Kidney (tissue), 14 donors: ENCODE results near the gene ZNF22. TPM values are rescaled to one million over a fixed set of nuclear protein-coding genes. Genes with fewer than 3 reads are reported as not detected.

Experiments
- DNase-seq, 5 donors: peaks; one replicate each; pipeline ENCODE4 v3.0.0-alpha.2; 2013 to 2020
- FAIRE-seq: peaks from 2 replicates; lab custom pipeline; 2012; peaks lifted over from hg19 to GRCh38; lab: Jason Lieb, UNC
- H3K27ac ChIP-seq, 2 donors: one replicate each; pipeline ENCODE4 v1.7.0; 2013; ENCODE audit warnings: low read depth in 2 of 2, low read length in 2 of 2, inconsistent platforms in 1 of 2
- H3K27me3 ChIP-seq: one replicate; pipeline ENCODE4 v1.7.1; 2013; ENCODE audit warnings: low read length, inconsistent platforms; ENCODE audit not compliant: control insufficient read depth, insufficient read depth
- H3K36me3 ChIP-seq, 3 donors: one replicate each; pipeline versions ENCODE4 v1.7.0 to v1.7.1; 2013; ENCODE audit warnings: low read length in 3 of 3, control low read depth in 1 of 3, inconsistent platforms in 1 of 3; ENCODE audit not compliant: insufficient read depth in 3 of 3, control insufficient read depth in 2 of 3
- H3K4me1 ChIP-seq, 3 donors: one replicate each; pipeline versions ENCODE4 v1.7.0 to v1.7.1; 2013; ENCODE audit warnings: low read length in 3 of 3, inconsistent platforms in 1 of 3, low read depth in 1 of 3; ENCODE audit not compliant: control insufficient read depth in 2 of 3, insufficient read depth in 2 of 3
- H3K4me3 ChIP-seq, 3 donors: one replicate each; pipeline versions ENCODE4 v1.7.0 to v1.8.1; 2013; ENCODE audit warnings: low read length in 3 of 3, control low read depth in 1 of 3, inconsistent platforms in 1 of 3
- H3K9ac ChIP-seq, 3 donors: one replicate each; pipeline versions ENCODE4 v1.7.0 to v1.7.1; 2013; ENCODE audit warnings: low read length in 3 of 3, control low read depth in 1 of 3, inconsistent platforms in 1 of 3
- H3K9me3 ChIP-seq, 3 donors: one replicate each; pipeline versions ENCODE4 v1.7.0 to v1.7.1; 2013; ENCODE audit warnings: low read length in 3 of 3, control low read depth in 1 of 3, inconsistent platforms in 1 of 3; ENCODE audit not compliant: control insufficient read depth in 2 of 3, insufficient read depth in 1 of 3
- intact Hi-C: fragments of 100-400 bp; cut with DNase I; formaldehyde crosslinking; loops from one replicate; pipeline ENCODE4 v1.11.1; 2022
- polyA plus RNA-seq: library from polyadenylated mRNA; stranded (reverse); fragments of 350-450 nt; fragmentation: Illumina TruSeq; extraction: RNeasy Lipid Tissue Mini Kit (QIAGEN cat#74804); gene quantifications from one replicate; pipeline ENCODE4 v1.2.3, GENCODE V29; 2014; ENCODE audit warnings: low read depth, low replicate concordance; ENCODE audit not compliant: insufficient read depth
- total RNA-seq: library from RNA; stranded (reverse); fragmentation: NEBNext Ultra II Directional; extraction: Animal tissue kit (Norgen Biotek cat#: 25700); gene quantifications from one replicate; pipeline ENCODE4 v1.2.1, GENCODE V29; 2021
- TF ChIP-seq, protein P1 (sequence below): IDR thresholded peaks from 3 replicates; pipeline ENCODE4 v1.5.1; 2012; ENCODE audit warnings: mild to moderate bottlenecking, moderate library complexity, borderline replicate concordance; ENCODE audit not compliant: insufficient read depth; ENCODE audit errors: extremely low read depth
- donor health status: control.
- donor health status: control.
- donor health status: control.
- donor health status: control.
- donor health status: control.
- donor health status: DM: yes; HTN: yes; CAD: no.
- donor health status: Normal renal cell carcinoma (clear cell type).

ZNF22 gene
- total and polyA plus RNA-seq, 2 donors from 2014 or later: 18.7 to 24.5 TPM

DNA sequence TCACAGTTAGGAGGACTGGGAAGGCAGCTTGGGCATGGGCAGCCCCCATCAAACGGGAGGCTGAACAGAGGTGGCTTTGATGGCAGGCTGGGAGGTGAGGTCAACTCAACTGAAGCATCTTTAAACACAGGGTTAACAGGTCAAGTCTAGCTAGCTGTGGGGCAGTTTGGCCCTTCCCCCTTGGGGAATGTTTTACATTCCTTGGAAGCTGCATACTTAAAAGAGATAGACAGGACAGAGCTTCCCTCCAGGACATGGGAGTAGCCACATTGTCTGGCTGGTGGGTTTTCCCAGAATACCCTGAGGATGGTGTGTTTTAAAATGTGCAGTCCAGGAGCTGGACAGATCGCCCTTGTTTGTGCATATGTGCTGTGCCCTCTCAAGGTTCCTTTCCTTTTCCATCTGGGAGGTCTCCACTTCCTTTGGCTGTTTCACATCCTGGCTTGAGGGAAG lies 47.9 kb upstream of the ZNF22 start:
- H3K27ac ChIP-seq: no peak overlapping the region
- no peak for FAIRE-seq
- H3K4me1 ChIP-seq: peaks cover 0 to 25% (median 11%) of the 10 kb centered on the region in 3 donors
- no peak overlapping the region for H3K4me3 ChIP-seq
- no peaks in the 10 kb centered on the region for H3K9me3 ChIP-seq
- H3K9ac ChIP-seq: no peak overlapping the region
- TF ChIP-seq, protein P1, sequence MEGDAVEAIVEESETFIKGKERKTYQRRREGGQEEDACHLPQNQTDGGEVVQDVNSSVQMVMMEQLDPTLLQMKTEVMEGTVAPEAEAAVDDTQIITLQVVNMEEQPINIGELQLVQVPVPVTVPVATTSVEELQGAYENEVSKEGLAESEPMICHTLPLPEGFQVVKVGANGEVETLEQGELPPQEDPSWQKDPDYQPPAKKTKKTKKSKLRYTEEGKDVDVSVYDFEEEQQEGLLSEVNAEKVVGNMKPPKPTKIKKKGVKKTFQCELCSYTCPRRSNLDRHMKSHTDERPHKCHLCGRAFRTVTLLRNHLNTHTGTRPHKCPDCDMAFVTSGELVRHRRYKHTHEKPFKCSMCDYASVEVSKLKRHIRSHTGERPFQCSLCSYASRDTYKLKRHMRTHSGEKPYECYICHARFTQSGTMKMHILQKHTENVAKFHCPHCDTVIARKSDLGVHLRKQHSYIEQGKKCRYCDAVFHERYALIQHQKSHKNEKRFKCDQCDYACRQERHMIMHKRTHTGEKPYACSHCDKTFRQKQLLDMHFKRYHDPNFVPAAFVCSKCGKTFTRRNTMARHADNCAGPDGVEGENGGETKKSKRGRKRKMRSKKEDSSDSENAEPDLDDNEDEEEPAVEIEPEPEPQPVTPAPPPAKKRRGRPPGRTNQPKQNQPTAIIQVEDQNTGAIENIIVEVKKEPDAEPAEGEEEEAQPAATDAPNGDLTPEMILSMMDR: no peak
- DNase-seq: peak in 1 of 5 donors; percentile 43
- H3K36me3 ChIP-seq: no peaks in the 10 kb centered on the region
- intact Hi-C loops: no loop called here
- no peaks in the 10 kb centered on the region for H3K27me3 ChIP-seq

DNA sequence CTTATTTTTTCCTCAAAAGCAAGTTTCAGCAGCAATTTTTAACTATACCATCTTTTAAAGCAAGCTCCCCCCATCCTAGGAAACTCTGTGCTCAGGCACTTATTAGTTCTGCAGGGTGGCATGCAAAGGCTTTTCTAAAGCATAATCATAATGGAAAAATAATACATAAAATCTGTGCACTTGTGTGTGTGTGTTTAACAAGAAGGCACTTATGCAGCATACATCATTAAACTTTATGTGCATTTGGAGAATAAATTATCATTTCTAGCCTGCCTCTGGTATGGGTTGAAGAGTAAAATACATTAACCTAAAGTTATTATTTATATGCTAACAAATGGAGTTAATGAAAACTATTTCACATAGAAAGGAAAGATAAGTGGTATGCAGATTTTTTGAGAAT lies 46.7 kb upstream of the ZNF22 start:
- H3K4me1 ChIP-seq: peaks cover 0 to 34% (median 16%) of the 10 kb centered on the region in 3 donors
- no peak overlapping the region for H3K9ac ChIP-seq
- no peak for DNase-seq
- intact Hi-C loops: no loop called here
- no peaks in the 10 kb centered on the region for H3K9me3 ChIP-seq
- no peaks in the 10 kb centered on the region for H3K36me3 ChIP-seq
- no peak overlapping the region for H3K27ac ChIP-seq
- H3K27me3 ChIP-seq: no peaks in the 10 kb centered on the region
- TF ChIP-seq, protein P1: no peak
- FAIRE-seq: no peak
- H3K4me3 ChIP-seq: no peak overlapping the region

DNA sequence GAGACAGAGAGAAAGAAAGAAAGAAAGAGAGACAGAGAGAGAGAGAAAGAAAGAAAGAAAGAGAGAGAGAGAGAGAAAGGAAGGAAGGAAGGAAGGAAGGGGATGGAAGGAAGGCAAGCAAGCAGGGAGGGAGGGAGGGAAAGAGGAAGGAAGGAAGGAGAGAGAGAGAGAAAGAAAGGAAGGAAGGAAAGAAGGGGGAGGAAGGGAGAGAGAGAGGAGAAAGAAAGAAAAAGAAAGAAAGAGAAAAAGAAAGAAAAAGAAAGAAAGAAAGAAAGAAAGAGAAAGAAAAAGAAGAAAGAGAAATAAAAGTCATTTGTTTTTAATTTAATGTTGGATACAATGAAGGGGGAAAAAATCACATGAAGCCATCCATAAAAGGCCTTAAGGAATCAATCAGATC lies 45.8 kb upstream of the ZNF22 start:
- no peak for DNase-seq
- intact Hi-C loops: no loop called here
- no peaks in the 10 kb centered on the region for H3K36me3 ChIP-seq
- H3K27ac ChIP-seq: no peak overlapping the region
- H3K4me1 ChIP-seq: peaks cover 0 to 25% (median 14%) of the 10 kb centered on the region in 3 donors
- no peaks in the 10 kb centered on the region for H3K9me3 ChIP-seq
- FAIRE-seq: no peak
- no peaks in the 10 kb centered on the region for H3K27me3 ChIP-seq
- H3K4me3 ChIP-seq: no peak overlapping the region
- H3K9ac ChIP-seq: no peak overlapping the region
- TF ChIP-seq, protein P1: no peak

DNA sequence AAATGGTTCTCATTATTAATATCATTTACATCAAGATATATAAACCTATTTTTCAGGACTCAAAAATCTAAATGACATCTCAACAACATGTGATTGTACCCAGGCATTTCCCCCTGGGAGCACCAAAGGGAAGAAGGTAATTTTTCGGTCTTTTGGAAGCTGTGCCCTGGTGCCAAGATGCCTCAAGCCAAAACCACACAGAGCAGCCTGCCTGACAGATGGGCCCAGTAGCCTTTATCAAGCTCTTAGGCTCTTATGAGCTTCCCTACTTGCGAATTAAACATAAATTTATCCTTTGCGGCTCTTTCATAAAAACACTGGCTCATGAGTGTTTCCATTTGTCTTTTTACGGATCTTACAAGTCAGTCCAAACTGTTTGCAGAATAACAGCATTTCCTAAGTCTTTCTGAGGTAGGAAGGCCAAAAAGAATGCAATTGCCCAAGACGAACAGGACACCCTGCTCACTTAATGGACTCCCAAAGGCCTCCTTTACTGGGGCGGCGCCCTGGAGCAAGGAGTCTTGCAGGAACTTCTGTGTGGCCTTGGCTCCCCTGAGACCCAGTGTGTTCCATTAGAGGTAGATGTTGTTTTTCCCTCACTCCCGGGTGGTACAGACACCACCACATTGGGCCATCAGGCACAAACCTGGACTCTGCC lies 45.2 kb upstream of the ZNF22 start:
- Histone ChIP-seq H3K36me3 (no peaks in the 10 kb centered on the region), H3K4me3 (no peak overlapping the region), H3K9me3 (no peaks in the 10 kb centered on the region), H3K27ac (no peak overlapping the region), H3K27me3 (no peaks in the 10 kb centered on the region), H3K4me1 (peaks cover 0 to 19% (median 18%) of the 10 kb centered on the region in 3 donors), H3K9ac (no peak overlapping the region)
- intact Hi-C loops: no loop called here
- DNase-seq (peak in 1 of 5 donors; percentile 20), FAIRE-seq (no peak)
- TF ChIP-seq, protein P1: no peak
